Measurements from ENCODE around the gene CTSZ.
"Not testable (repeated sequence)": the region's sequence is repeated elsewhere in the genome, so short reads cannot be mapped to it uniquely, and the experiment has no call there.

The CTSZ gene

GRCh38 chr20:58996226-58996611 lies 10.8 kb downstream of the CTSZ start:
- no peak for DNase-seq (ENCODE audit: low read depth in 2 of 2)

- DNase-seq (ENCODE audit: low read depth in 2 of 2), result no peak
Observed at GRCh38 chr20:58995461-58996225, 11.4 kb downstream of the CTSZ start.

GRCh38 chr20:58994390-58995159 lies 12.5 kb downstream of the CTSZ start:
- no peak for DNase-seq (ENCODE audit: low read depth in 2 of 2)

GRCh38 chr20:58993332-58994248 lies 13.5 kb downstream of the CTSZ start:
- no peak for DNase-seq (ENCODE audit: low read depth in 2 of 2)

- no peak for DNase-seq (ENCODE audit: low read depth in 2 of 2)
Observed at GRCh38 chr20:58992911-58993310, 14.1 kb downstream of the CTSZ start.

- no peak for DNase-seq (ENCODE audit: low read depth in 2 of 2)
Observed at GRCh38 chr20:58991715-58992114, 15.3 kb downstream of the CTSZ start.

GRCh38 chr20:58990651-58991445 lies 16.2 kb downstream of the CTSZ start:
- no peak for DNase-seq (ENCODE audit: low read depth in 2 of 2)

GRCh38 chr20:58989196-58989595 lies 17.9 kb downstream of the CTSZ start:
- no peak for DNase-seq (ENCODE audit: low read depth in 2 of 2)

GRCh38 chr20:58988565-58988882 lies 18.5 kb downstream of the CTSZ start:
- DNase-seq (ENCODE audit: low read depth in 2 of 2), result no peak

- DNase-seq (ENCODE audit: low read depth in 2 of 2), result no peak
Observed at GRCh38 chr20:58987790-58988564, 19.1 kb downstream of the CTSZ start.

- no peak for DNase-seq (ENCODE audit: low read depth in 2 of 2)
Observed at GRCh38 chr20:58986968-58987517, 20.0 kb downstream of the CTSZ start.

GRCh38 chr20:58986286-58986967 lies 20.6 kb downstream of the CTSZ start:
- DNase-seq (ENCODE audit: low read depth in 2 of 2), result no peak

GRCh38 chr20:58985656-58986055 lies 21.4 kb downstream of the CTSZ start:
- no peak for DNase-seq (ENCODE audit: low read depth in 2 of 2)

GRCh38 chr20:58984691-58985090 lies 22.4 kb downstream of the CTSZ start:
- no peak for DNase-seq (ENCODE audit: low read depth in 2 of 2)

GRCh38 chr20:58983115-58983468 lies 24.0 kb downstream of the CTSZ start:
- not testable (repeated sequence) for DNase-seq (ENCODE audit: low read depth in 2 of 2)

GRCh38 chr20:58982406-58983114 lies 24.5 kb downstream of the CTSZ start:
- no peak for DNase-seq (ENCODE audit: low read depth in 2 of 2)

GRCh38 chr20:58981628-58982364 lies 25.3 kb downstream of the CTSZ start:
- DNase-seq (ENCODE audit: low read depth in 2 of 2), result no peak

Measured in stimulated activated CD8-positive, alpha-beta memory T cell treated with anti-CD3 and anti-CD28 coated beads, Interleukin-15, amount 100 ng/mL, for 48 hours (primary cell).